ENCODE measurements around the gene SKAP1. TPM values are rescaled to one million over a fixed set of nuclear protein-coding genes. Genes with fewer than 3 reads are reported as not detected.

The SKAP1 gene
- total RNA-seq, 1 donor from 2014 or later = not detected

- Histone ChIP-seq H3K9ac (no peak overlapping the region), H4K20me1 (ENCODE audit: low read depth) (no peaks in the 10 kb centered on the region), H3K4me3 (no peak overlapping the region), H3K4me1 (no peaks in the 10 kb centered on the region), H3K36me3 (no peaks in the 10 kb centered on the region), H3K27me3 (peaks cover 89% of the 10 kb centered on the region), H3K27ac (no peak overlapping the region), H2AFZ (replicated peaks) (no peak overlapping the region), H3K9me3 (ENCODE audit: low read depth) (no peaks in the 10 kb centered on the region), H3K4me2 (no peak overlapping the region), H3K79me2 (ENCODE audit: low read depth) (no peaks in the 10 kb centered on the region), H3F3A (ENCODE audit: low read depth) (no peaks in the 10 kb centered on the region)
- Mint-ChIP-seq H3K36me3 (no peaks in the 10 kb centered on the region), H3K27me3 (ENCODE audit: insufficient read depth, low read depth) (peaks cover 2% of the 10 kb centered on the region), H3K4me1 (peaks cover 26% of the 10 kb centered on the region), H3K27ac (no peak overlapping the region), H3K9me3 (no peaks in the 10 kb centered on the region), H3K4me3 (no peak overlapping the region)
- TF ChIP-seq CTCF (IDR thresholded peaks at IDR 0.05) = no peak
- no peak for TF ChIP-seq EZH2phosphoT487 (IDR thresholded peaks at IDR 0.05)
- TF ChIP-seq EZH2 (IDR thresholded peaks at IDR 0.05) = no peak
- no peak for DNase-seq (ENCODE audit: low spot score)
These were observed 9.3 kb upstream of the SKAP1 start for GRCh38 chr17:48439110-48439850.

GRCh38 chr17:48438516-48439061 lies 8.6 kb upstream of the SKAP1 start:
- Mint-ChIP-seq H3K36me3 (no peaks in the 10 kb centered on the region), H3K4me3 (no peak overlapping the region), H3K4me1 (peaks cover 30% of the 10 kb centered on the region), H3K27me3 (ENCODE audit: insufficient read depth, low read depth) (peaks cover 2% of the 10 kb centered on the region), H3K9me3 (no peaks in the 10 kb centered on the region), H3K27ac (no peak overlapping the region)
- H3K4me3 ChIP-seq = no peak overlapping the region
- no peak overlapping the region for H3K4me2 ChIP-seq
- H3K4me1 ChIP-seq = no peaks in the 10 kb centered on the region
- no peaks in the 10 kb centered on the region for H3F3A ChIP-seq (ENCODE audit: low read depth)
- no peaks in the 10 kb centered on the region for H3K9me3 ChIP-seq (ENCODE audit: low read depth)
- H3K27ac ChIP-seq = no peak overlapping the region
- no peak overlapping the region for H2AFZ ChIP-seq (replicated peaks)
- H3K36me3 ChIP-seq = no peaks in the 10 kb centered on the region
- no peak for DNase-seq (ENCODE audit: low spot score)
- H3K9ac ChIP-seq = no peak overlapping the region
- no peaks in the 10 kb centered on the region for H4K20me1 ChIP-seq (ENCODE audit: low read depth)
- H3K79me2 ChIP-seq (ENCODE audit: low read depth) = no peaks in the 10 kb centered on the region
- TF ChIP-seq CTCF (IDR thresholded peaks at IDR 0.05) (no peak), EZH2phosphoT487 (IDR thresholded peaks at IDR 0.05) (no peak)
- H3K27me3 ChIP-seq = peaks cover 93% of the 10 kb centered on the region

- Mint-ChIP-seq H3K27me3 (ENCODE audit: insufficient read depth, low read depth) (peaks cover 23% of the 10 kb centered on the region), H3K27ac (no peak overlapping the region), H3K4me3 (no peak overlapping the region), H3K4me1 (peaks cover 23% of the 10 kb centered on the region), H3K9me3 (no peaks in the 10 kb centered on the region), H3K36me3 (no peaks in the 10 kb centered on the region)
- no peak for DNase-seq (ENCODE audit: low spot score)
- Histone ChIP-seq H3K4me3 (no peak overlapping the region), H3K4me2 (no peak overlapping the region), H3K9ac (no peak overlapping the region), H3K27ac (no peak overlapping the region), H4K20me1 (ENCODE audit: low read depth) (no peaks in the 10 kb centered on the region), H2AFZ (replicated peaks) (no peak overlapping the region), H3F3A (ENCODE audit: low read depth) (no peaks in the 10 kb centered on the region), H3K79me2 (ENCODE audit: low read depth) (no peaks in the 10 kb centered on the region), H3K9me3 (ENCODE audit: low read depth) (no peaks in the 10 kb centered on the region), H3K4me1 (peaks cover 8% of the 10 kb centered on the region), H3K36me3 (no peaks in the 10 kb centered on the region), H3K27me3 (peaks cover 100% of the 10 kb centered on the region)
- no peak for TF ChIP-seq CTCF (IDR thresholded peaks at IDR 0.05)
- TF ChIP-seq EZH2 (IDR thresholded peaks at IDR 0.05) = no peak
- no peak for TF ChIP-seq EZH2phosphoT487 (IDR thresholded peaks at IDR 0.05)
These were observed 3.9 kb upstream of the SKAP1 start for GRCh38 chr17:48433896-48434295.
